IMR-90 (cell line): ENCODE results near the gene CUX1. TPM values are rescaled to one million over a fixed set of nuclear protein-coding genes. Genes with fewer than 3 reads are reported as not detected.

Experiments used
- ATAC-seq: fragments of 200-7000 bp; cut with Tn5 transposase; 2 replicates; pipeline ENCODE4 v1.9.1; 2020; ENCODE audit warnings: low read depth, mild to moderate bottlenecking, moderate library complexity
- BruUV-seq: library from RNA; stranded (reverse); fragments of 400-500 nt; replicated peaks from 2 replicates; lab custom pipeline; 2021; lab: Mats Ljungman, UMichigan
- CTCF ChIA-PET: fragments of 300-600 bp; formaldehyde crosslinking; extraction: SDS; loops from one replicate; lab custom pipeline; 2021; ENCODE audit warnings: antibody characterized with exemption; lab: Yijun Ruan, JAX
- POLR2A ChIA-PET: fragments of 300-600 bp; sonication (Branson Sonifier 250); formaldehyde crosslinking; loops from one replicate; lab custom pipeline; 2022; ENCODE audit warnings: antibody characterized with exemption; ENCODE audit not compliant: unreplicated experiment; lab: Charles Lee
- DNase-seq: peaks from one replicate; pipeline ENCODE4 v3.0.0; 2013
- H2AFZ ChIP-seq: replicated peaks from 2 replicates; pipeline ENCODE3; 2013; ENCODE audit warnings: low read length, mild to moderate bottlenecking; ENCODE audit not compliant: poor library complexity
- H2AK5ac ChIP-seq: 2 replicates; pipeline ENCODE4 v1.6.1; 2013; ENCODE audit warnings: low read depth, low read length, inconsistent platforms
- H2AK9ac ChIP-seq: replicated peaks from 2 replicates; pipeline ENCODE3; 2013; ENCODE audit warnings: mild to moderate bottlenecking, low read depth, low read length, moderate library complexity; ENCODE audit not compliant: poor library complexity
- H2BK120ac ChIP-seq: 2 replicates; pipeline ENCODE4 v1.6.1; 2013; ENCODE audit warnings: low read depth, low read length, inconsistent platforms
- H2BK15ac ChIP-seq: 3 replicates; pipeline ENCODE4 v1.6.1; 2013; ENCODE audit warnings: low read depth, low read length, inconsistent platforms
- H2BK20ac ChIP-seq: 2 replicates; pipeline ENCODE4 v1.6.1; 2013; ENCODE audit warnings: low read depth, mild to moderate bottlenecking, inconsistent platforms, low read length, moderate library complexity
- H2BK5ac ChIP-seq: 2 replicates; pipeline ENCODE4 v1.6.1; 2013; ENCODE audit warnings: mild to moderate bottlenecking, low read depth, low read length, inconsistent platforms; ENCODE audit not compliant: poor library complexity, severe bottlenecking
- H3K14ac ChIP-seq: replicated peaks from 2 replicates; pipeline ENCODE4 v1.6.1; 2013; ENCODE audit warnings: low read depth, low read length, inconsistent platforms
- H3K18ac ChIP-seq: 2 replicates; pipeline ENCODE4 v1.6.1; 2013; ENCODE audit warnings: low read depth, low read length, control low read depth
- H3K23ac ChIP-seq: 2 replicates; pipeline ENCODE4 v1.6.1; 2013; ENCODE audit warnings: low read depth, low read length, inconsistent platforms
- H3K27ac ChIP-seq: 2 replicates; pipeline ENCODE4 v1.5.1; 2013; ENCODE audit warnings: mild to moderate bottlenecking, control low read depth, low read length; ENCODE audit not compliant: insufficient read depth
- H3K27me3 ChIP-seq: 2 replicates; pipeline ENCODE4 v1.6.1; 2013; ENCODE audit warnings: low read length; ENCODE audit not compliant: control insufficient read depth, insufficient read depth
- H3K36me3 ChIP-seq: 2 replicates; pipeline ENCODE4 v1.6.1; 2013; ENCODE audit warnings: low read length, mixed read lengths; ENCODE audit not compliant: control insufficient read depth, insufficient read depth
- H3K4ac ChIP-seq: 2 replicates; pipeline ENCODE4 v1.6.1; 2013; ENCODE audit warnings: low read depth, low read length, inconsistent platforms
- H3K4me1 ChIP-seq: 2 replicates; pipeline ENCODE4 v1.6.1; 2013; ENCODE audit warnings: low read length, mixed read lengths; ENCODE audit not compliant: control insufficient read depth, insufficient read depth
- H3K4me2 ChIP-seq: 2 replicates; pipeline ENCODE4 v1.6.1; 2013; ENCODE audit warnings: low read depth, mild to moderate bottlenecking, control low read depth, low read length, moderate library complexity
- H3K4me3 ChIP-seq: 2 replicates; pipeline ENCODE4 v1.5.1; 2013; ENCODE audit warnings: low read depth, mild to moderate bottlenecking, control low read depth, low read length, moderate library complexity; ENCODE audit not compliant: insufficient read depth
- H3K56ac ChIP-seq: 2 replicates; pipeline ENCODE4 v1.6.1; 2013; ENCODE audit warnings: low read length, inconsistent platforms; ENCODE audit not compliant: insufficient read depth; ENCODE audit errors: extremely low read depth
- H3K79me1 ChIP-seq, 2 experiments: 2 replicates each; pipeline ENCODE4 v1.6.1; 2013; ENCODE audit warnings: low read length in 2 of 2, inconsistent platforms in 1 of 2, low read depth in 1 of 2
- H3K9ac ChIP-seq: 2 replicates; pipeline ENCODE4 v1.6.1; 2013; ENCODE audit warnings: low read depth, low read length, control low read depth
- H3K9me1 ChIP-seq: 2 replicates; pipeline ENCODE4 v1.6.1; 2013; ENCODE audit warnings: low read length, inconsistent platforms; ENCODE audit not compliant: insufficient read depth
- H3K9me3 ChIP-seq: 2 replicates; pipeline ENCODE4 v1.6.1; 2013; ENCODE audit warnings: low read length; ENCODE audit not compliant: control insufficient read depth, insufficient read depth
- H4K20me1 ChIP-seq: 2 replicates; pipeline ENCODE4 v1.6.1; 2013; ENCODE audit warnings: low read length, inconsistent platforms; ENCODE audit not compliant: insufficient read depth
- H4K5ac ChIP-seq: 2 replicates; pipeline ENCODE4 v1.6.1; 2013; ENCODE audit warnings: mild to moderate bottlenecking, low read depth, low read length, control low read depth
- H4K8ac ChIP-seq, 2 experiments: 2 replicates each; pipeline ENCODE4 v1.6.1; 2013; ENCODE audit warnings: low read depth in 2 of 2, low read length in 2 of 2, control low read depth in 1 of 2, inconsistent platforms in 1 of 2
- H4K91ac ChIP-seq: 2 replicates; pipeline ENCODE4 v1.6.1; 2013; ENCODE audit warnings: low read depth, low read length, inconsistent platforms; ENCODE audit not compliant: insufficient read depth
- CEBPB ChIP-seq: IDR thresholded peaks from 2 replicates; pipeline ENCODE4 v1.6.1; 2012; ENCODE audit warnings: low read depth, low read length, improper control_type of control experiment
- CHD1 ChIP-seq: IDR thresholded peaks from 2 replicates; pipeline ENCODE4 v1.6.1; 2012; ENCODE audit warnings: low read depth, low read length, improper control_type of control experiment
- MXI1 ChIP-seq: IDR thresholded peaks from 2 replicates; pipeline ENCODE4 v1.6.1; 2012; ENCODE audit warnings: low read depth, mild to moderate bottlenecking, low read length, moderate library complexity, borderline replicate concordance
- WGBS, 2 experiments: methylation state at CpG; one replicate each; pipeline versions ENCODE4 v1.1.5 to v1.1.7; 2013; ENCODE audit warnings: missing lambda C conversion rate in 2 of 2; ENCODE audit not compliant: insufficient read length in 1 of 2; ENCODE audit errors: extremely low coverage in 2 of 2; 5-methylcytosine and 5-hydroxymethylcytosine counted together
- dilution Hi-C: fragments of 300-500 bp; cut with HindIII; formaldehyde crosslinking; loops from one replicate; pipeline ENCODE4 v1.14.3; 2018; ENCODE audit warnings: low sequenced_read_pairs; ENCODE audit not compliant: unreplicated experiment
- in situ Hi-C: fragments of 300-500 bp; cut with MboI; formaldehyde crosslinking; loops from 3 replicates; pipeline ENCODE4 v1.14.3; 2019; ENCODE audit warnings: low sequenced_read_pairs, inconsistent platforms, mixed read lengths
- intact Hi-C: fragments of 100-400 bp; cut with micrococcal nuclease; formaldehyde crosslinking; loops from 2 replicates; pipeline ENCODE4 v1.10.0; 2022
- polyA plus RNA-seq, 3 experiments: library from polyadenylated mRNA; depleted of rRNA; stranded (reverse); fragments of >200 nt; gene quantifications; 2 replicates each; pipeline ENCODE4 v1.2.3, GENCODE V29; 2012; ENCODE audit warnings: low replicate concordance in 1 of 3
- total RNA-seq: library from RNA; depleted of rRNA; stranded (reverse); fragments of >200 nt; gene quantifications from 2 replicates; pipeline ENCODE4 v1.2.3, GENCODE V29; 2012

The CUX1 gene
- total and polyA plus RNA-seq, 2 of the 4 experiments (the other 2 are of a cell fraction): 19.7 to 46.4 TPM

DNA sequence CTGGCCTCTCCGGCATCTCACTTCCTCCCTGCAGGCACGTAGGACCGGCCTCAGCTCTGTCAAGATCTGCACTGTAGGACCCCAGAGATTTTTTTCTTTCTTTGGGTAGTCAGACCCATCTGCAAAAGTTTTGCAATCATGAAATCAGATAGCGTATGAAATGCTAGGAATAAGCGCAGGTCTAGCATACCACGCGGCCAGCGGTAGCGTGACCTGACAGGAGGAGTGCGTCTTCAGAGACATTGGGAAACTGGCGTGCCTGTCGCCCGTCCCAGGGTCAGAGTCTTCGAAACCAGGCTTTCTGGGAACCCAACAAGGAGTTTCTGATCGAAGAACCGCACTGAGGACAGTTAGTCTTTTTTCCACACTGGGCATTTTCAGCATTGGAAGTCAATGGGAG, 368.4 kb downstream of the CUX1 start:
- Histone ChIP-seq H2BK15ac (no peak overlapping the region), H4K8ac (no peak overlapping the region), H3K27ac (no peak overlapping the region), H2AFZ (no peak overlapping the region), H3K9me1 (peaks cover 7% of the 10 kb centered on the region; the same call in 1 of the 2 replicates), H3K14ac (no peak overlapping the region), H2BK5ac (no peak overlapping the region), H3K23ac (no peak overlapping the region), H4K20me1 (no peaks in the 10 kb centered on the region; the same call in 1 of the 2 replicates), H4K5ac (no peak overlapping the region), H3K18ac (no peak overlapping the region), H3K4ac (no peak overlapping the region), H3K79me1 (no peaks in the 10 kb centered on the region), H3K4me1 (no peaks in the 10 kb centered on the region), H3K9ac (no peak overlapping the region), H3K4me3 (no peak overlapping the region), H3K36me3 (peaks cover 49% of the 10 kb centered on the region), H2BK20ac (no peak overlapping the region), H3K4me2 (no peak overlapping the region), H2AK5ac (no peak overlapping the region), H2AK9ac (no peak overlapping the region), H3K27me3 (no peaks in the 10 kb centered on the region), H2BK120ac (no peak overlapping the region), H3K9me3 (no peaks in the 10 kb centered on the region), H3K56ac (no peak overlapping the region), H4K91ac (no peak overlapping the region)
- BruUV-seq: no TSS peak
- in situ Hi-C loops: no loop called here
- ChIA-PET CTCF (no interaction called here), POLR2A (no interaction called here)
- no peak for TF ChIP-seq CEBPB
- no peak for TF ChIP-seq CHD1
- TF ChIP-seq MXI1: no peak
- ATAC-seq (no peak), DNase-seq (no peak)
- intact Hi-C loops: no loop called here
- 95% methylated on average over 15 of the region's 16 CpGs; no CpG with 5 or more reads in 1 of the 2 experiments for WGBS, 2 experiments
- dilution Hi-C loops: no loop called here
